Uterus (tissue), 4 donors: ENCODE measurements around the gene SLC4A2. TPM values are rescaled to one million over a fixed set of nuclear protein-coding genes. Genes with fewer than 3 reads are reported as not detected.

Source experiments
- DNase-seq, 2 donors: peaks; one replicate each; pipeline ENCODE4 v3.0.0-alpha.2; 2019 to 2020
- H3K27ac ChIP-seq, 2 donors: fragments of 200-600 bp; sonication (generic); 1 replicate in 1 of 2; 2 replicates in 1 of 2; pipeline ENCODE4 v1.5.1; 2016 to 2018
- H3K27me3 ChIP-seq, 2 donors: fragments of 200-600 bp; sonication (generic); one replicate each; pipeline ENCODE4 v1.5.1; 2018 to 2019; ENCODE audit warnings: control low read depth in 1 of 2
- H3K36me3 ChIP-seq, 2 donors: fragments of 200-600 bp; sonication (generic); one replicate each; pipeline ENCODE4 v1.5.1; 2019; ENCODE audit warnings: control low read depth in 1 of 2
- H3K4me1 ChIP-seq, 2 donors: fragments of 200-600 bp; sonication (generic); one replicate each; pipeline ENCODE4 v1.5.1; 2018 to 2019; ENCODE audit warnings: control low read depth in 1 of 2
- H3K4me3 ChIP-seq, 2 donors: fragments of 200-600 bp; sonication (generic); 1 replicate in 1 of 2; 2 replicates in 1 of 2; pipeline ENCODE4 v1.5.1; 2018 to 2019; ENCODE audit warnings: mild to moderate bottlenecking in 1 of 2
- H3K9me3 ChIP-seq, 2 donors: fragments of 200-600 bp; sonication (generic); one replicate each; pipeline ENCODE4 v1.5.1; 2019; ENCODE audit warnings: control low read depth in 1 of 2
- CTCF ChIP-seq, 4 experiments: fragments of 200-600 bp in 2 of 4; fragments of 450-650 bp in 2 of 4; sonication (generic) in 2 of 4; IDR thresholded peaks; one replicate each; pipeline ENCODE4 v1.5.1; 2016 to 2019; ENCODE audit warnings: antibody characterized with exemption in 4 of 4, mild to moderate bottlenecking in 2 of 4, moderate library complexity in 1 of 4
- POLR2A ChIP-seq, 2 donors: fragments of 450-650 bp; IDR thresholded peaks; one replicate each; pipeline ENCODE4 v1.6.1; 2016; ENCODE audit warnings: antibody characterized with exemption in 2 of 2, mild to moderate bottlenecking in 1 of 2, moderate library complexity in 1 of 2
- intact Hi-C: fragments of 100-400 bp; cut with DNase I; formaldehyde crosslinking; loops from one replicate; pipeline ENCODE4 v1.15.1; 2023; ENCODE audit warnings: low total_unique reads
- total RNA-seq, 4 donors: library from RNA; depleted of rRNA in 3 of 4; stranded (reverse); fragments of >200 nt in 3 of 4; gene quantifications; one replicate each; pipeline versions ENCODE4 v1.1.0 to v1.2.4, GENCODE V29; 2014 to 2023
- donor health status: DM: yes; HTN: yes; CAD: no.

The SLC4A2 gene
- total RNA-seq, 4 donors from 2014 or later = 37.4 to 177 (median 88.6) TPM

GRCh38 chr7:151077705-151078232 is 18.4 kb downstream of the SLC4A2 start:
- Histone ChIP-seq H3K36me3 (no peaks in the 10 kb centered on the region), H3K9me3 (no peaks in the 10 kb centered on the region), H3K27me3 (no peaks in the 10 kb centered on the region), H3K4me3 (no peak overlapping the region), H3K4me1 (peaks cover 0 to 26% of the 10 kb centered on the region in 2 donors), H3K27ac (no peak overlapping the region)
- intact Hi-C loops = no loop called here
- TF ChIP-seq POLR2A (IDR thresholded peaks at IDR 0.05) (no peak), CTCF (IDR thresholded peaks at IDR 0.05) (no peak)
- DNase-seq = no peak

- Histone ChIP-seq H3K9me3 (no peaks in the 10 kb centered on the region), H3K27me3 (no peaks in the 10 kb centered on the region), H3K4me1 (peaks cover 0 to 27% of the 10 kb centered on the region in 2 donors), H3K36me3 (no peaks in the 10 kb centered on the region), H3K4me3 (no peak overlapping the region), H3K27ac (no peak overlapping the region)
- TF ChIP-seq POLR2A (IDR thresholded peaks at IDR 0.05) (no peak), CTCF (IDR thresholded peaks at IDR 0.05) (no peak)
- intact Hi-C loops = no loop called here
- no peak for DNase-seq
Measured at GRCh38 chr7:151078233-151079040, 19.0 kb downstream of the SLC4A2 start.

GRCh38 chr7:151079199-151079910 is 20.0 kb downstream of the SLC4A2 start:
- intact Hi-C loops = no loop called here
- H3K9me3 ChIP-seq = no peaks in the 10 kb centered on the region
- peaks cover 0 to 27% of the 10 kb centered on the region in 2 donors for H3K4me1 ChIP-seq
- H3K27me3 ChIP-seq = no peaks in the 10 kb centered on the region
- peak overlapping the region; percentile 48 to 63 for H3K4me3 ChIP-seq
- H3K36me3 ChIP-seq = no peaks in the 10 kb centered on the region
- peak overlapping the region; percentile 90 to 93 for H3K27ac ChIP-seq
- DNase-seq = peak; percentile 16 to 24
- TF ChIP-seq POLR2A (IDR thresholded peaks at IDR 0.05) (no peak), CTCF (IDR thresholded peaks at IDR 0.05) (no peak)

- DNase-seq = peak in 1 of 2 donors; percentile 19
- H3K9me3 ChIP-seq = no peaks in the 10 kb centered on the region
- intact Hi-C loops = no loop called here
- no peak for TF ChIP-seq CTCF (IDR thresholded peaks at IDR 0.05)
- no peak for TF ChIP-seq POLR2A (IDR thresholded peaks at IDR 0.05)
- H3K27me3 ChIP-seq = no peaks in the 10 kb centered on the region
- H3K4me3 ChIP-seq = peak overlapping the region; percentile 48 to 63
- H3K36me3 ChIP-seq = no peaks in the 10 kb centered on the region
- H3K27ac ChIP-seq = peak overlapping the region; percentile 90 to 93
- peaks cover 0 to 27% of the 10 kb centered on the region in 2 donors for H3K4me1 ChIP-seq
Measured at GRCh38 chr7:151080067-151080521, 20.7 kb downstream of the SLC4A2 start.
